NCI-H2196 (cell line): ENCODE results near the gene SYT4.
"Not testable (repeated sequence)": the region's sequence is repeated elsewhere in the genome, so short reads cannot be mapped to it uniquely, and the experiment has no call there.

Experiments
- DNase-seq: peaks from one replicate; lab custom pipeline; 2025; ENCODE audit not compliant: unreplicated experiment; lab: John Stamatoyannopoulos, UW

Gene SYT4, protein sequence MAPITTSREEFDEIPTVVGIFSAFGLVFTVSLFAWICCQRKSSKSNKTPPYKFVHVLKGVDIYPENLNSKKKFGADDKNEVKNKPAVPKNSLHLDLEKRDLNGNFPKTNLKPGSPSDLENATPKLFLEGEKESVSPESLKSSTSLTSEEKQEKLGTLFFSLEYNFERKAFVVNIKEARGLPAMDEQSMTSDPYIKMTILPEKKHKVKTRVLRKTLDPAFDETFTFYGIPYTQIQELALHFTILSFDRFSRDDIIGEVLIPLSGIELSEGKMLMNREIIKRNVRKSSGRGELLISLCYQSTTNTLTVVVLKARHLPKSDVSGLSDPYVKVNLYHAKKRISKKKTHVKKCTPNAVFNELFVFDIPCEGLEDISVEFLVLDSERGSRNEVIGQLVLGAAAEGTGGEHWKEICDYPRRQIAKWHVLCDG

DNA sequence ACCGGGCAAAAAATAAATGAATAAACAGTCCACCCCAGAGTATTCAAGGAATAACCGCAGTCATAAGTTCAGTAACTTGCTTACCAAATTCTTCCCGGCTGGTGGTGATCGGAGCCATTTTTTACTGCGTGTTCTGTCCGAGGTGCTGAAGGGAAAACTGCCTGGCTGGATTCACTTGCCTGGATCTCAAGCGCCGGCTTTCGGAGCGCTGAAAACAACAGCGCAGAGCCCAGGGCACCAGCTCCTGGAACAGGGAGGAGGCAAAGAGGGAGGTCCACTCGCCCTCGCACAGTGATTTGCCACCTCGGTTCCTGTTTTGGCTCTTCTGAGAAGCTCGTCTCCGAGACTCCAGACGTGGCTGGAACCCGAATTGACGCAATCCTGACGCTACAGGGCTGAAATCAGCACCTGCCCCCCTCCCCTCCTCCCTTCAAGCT, at the start of gene SYT4:
Gene SYT4, minus strand, starts transcription at position 327 of the 437 bp plus-strand sequence. Its CDS starts 209 bp downstream, at position 118.
- peak; percentile 83 for DNase-seq

DNA sequence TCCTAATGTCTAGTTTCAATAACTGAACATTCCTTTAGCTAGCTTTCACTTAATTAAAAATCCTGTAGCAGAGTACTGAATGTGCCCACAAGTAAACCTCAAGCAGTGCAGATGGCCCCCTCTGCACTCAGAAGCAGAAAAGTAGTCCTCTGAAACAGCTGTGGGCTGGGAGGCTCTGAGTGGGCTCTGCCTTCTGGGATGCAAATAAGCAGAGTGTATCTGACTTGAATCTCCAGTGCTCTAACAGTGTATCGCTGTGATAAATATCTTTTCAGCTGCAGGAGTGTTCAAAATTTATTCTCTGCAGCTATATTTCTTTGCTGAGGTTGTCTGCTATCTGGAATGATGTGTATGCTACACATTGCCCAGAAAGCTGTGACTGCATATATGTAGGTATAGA, 44.8 kb upstream of the SYT4 start:
- DNase-seq = no peak

DNA sequence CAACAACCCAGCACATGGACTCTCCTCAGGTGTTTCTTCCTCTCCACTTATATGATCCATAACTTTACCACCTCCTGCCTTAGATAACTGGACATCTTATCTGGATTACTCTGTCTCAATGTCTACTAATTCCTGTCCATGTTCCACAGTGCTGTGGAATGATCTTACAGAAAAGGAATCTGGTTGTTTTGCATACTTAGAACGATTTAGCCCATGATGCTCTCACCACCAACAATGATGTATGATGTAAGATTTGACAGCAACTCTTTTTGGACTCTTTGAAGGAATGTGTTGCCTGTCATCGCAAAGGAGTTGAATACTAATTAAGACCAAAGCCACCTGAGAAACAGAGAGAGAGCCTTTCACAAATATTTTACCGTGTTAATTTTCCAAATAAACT, 37.7 kb upstream of the SYT4 start:
- DNase-seq = no peak

DNA sequence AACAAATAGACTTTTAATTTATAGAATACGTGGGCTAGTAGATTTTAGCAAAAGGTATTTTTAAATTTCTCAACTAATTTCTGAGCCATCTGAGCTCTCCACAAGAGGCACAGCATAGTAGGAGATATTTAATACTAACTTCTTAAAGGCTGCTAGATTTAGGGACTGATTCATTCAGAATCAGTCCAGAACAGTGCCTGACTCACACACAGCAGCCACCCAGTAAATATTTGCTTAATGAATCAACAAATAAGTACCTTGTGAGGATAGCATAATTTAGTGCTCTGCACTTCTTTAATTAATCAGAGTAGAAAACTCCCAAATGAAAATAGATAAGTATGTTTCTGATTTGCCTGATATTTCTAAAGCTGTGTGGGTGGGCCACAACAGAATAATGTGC, 35.6 kb upstream of the SYT4 start:
- DNase-seq = no peak

DNA sequence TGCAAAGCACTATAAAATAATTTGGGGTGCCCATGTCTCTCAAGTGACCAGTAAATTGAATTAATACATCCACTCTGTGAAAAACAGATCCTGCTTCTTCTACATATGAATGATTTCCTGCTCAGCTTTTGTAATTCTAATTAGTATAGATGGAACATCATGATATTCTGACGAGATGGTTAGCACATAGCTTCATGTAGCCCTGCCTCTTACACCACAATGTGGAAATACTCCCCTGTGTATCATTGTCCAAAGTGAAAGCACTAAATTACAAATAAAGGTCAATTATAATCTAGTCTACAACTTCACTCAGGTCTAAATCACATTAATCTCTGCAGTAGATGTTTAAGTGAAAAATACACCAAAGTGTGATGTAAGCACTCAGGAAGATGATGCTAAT, 32.9 kb upstream of the SYT4 start:
- DNase-seq = no peak

DNA sequence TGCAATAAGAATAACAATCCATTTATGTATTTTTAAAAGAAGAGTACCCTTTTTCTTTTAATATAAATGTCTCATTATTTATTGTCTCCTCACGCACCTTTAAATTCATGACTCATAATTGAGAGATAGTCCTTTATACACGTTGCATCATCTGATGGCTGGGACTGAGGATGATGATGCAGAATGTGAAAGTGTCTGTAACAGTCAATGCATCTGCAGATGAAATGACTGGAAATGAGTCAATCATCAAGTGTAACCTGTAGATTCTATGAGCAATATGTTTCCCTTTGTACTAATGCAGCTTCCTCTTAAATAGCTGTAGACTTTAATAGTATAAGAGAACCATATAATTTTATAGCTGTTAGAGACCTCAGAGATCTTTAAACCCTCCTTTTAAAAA, 26.1 kb upstream of the SYT4 start:
- DNase-seq = no peak

DNA sequence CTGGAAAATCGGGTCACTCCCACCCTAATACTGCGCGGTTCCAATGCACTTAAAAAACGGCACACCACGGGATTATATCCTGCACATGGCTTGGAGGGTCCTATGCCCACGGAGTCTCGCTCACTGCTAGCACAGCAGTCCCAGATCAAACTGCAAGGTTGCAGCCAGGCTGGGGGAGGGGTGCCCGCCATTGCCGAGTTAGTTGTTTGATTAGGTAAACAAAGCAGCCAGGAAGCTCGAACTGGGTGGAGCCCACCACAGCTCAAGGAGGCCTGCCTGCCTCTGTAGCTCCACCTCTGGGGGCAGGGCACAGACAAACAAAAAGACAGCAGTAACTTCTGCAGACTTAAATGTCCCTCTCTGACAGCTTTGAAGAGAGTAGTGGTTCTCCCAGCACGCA, 8.9 kb upstream of the SYT4 start:
- not testable (repeated sequence) for DNase-seq

DNA sequence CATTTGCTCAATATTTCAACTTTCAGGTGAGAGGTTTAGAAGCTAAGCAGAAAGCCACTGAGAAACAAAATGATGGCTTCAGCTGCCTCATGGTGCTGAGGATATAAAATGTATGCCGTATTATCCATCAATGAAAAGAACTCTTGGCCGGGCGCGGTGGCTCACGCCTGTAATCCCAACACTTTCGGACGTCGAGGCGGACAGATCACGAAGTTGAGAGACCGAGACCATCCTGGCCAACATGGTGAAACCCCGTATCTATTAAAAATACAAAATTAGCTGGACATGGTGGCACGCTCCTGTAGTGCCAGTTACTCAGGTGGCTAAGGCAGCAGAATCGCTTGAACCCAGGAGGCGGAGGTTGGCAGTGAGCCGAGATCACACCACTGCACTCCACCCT, 6.0 kb upstream of the SYT4 start:
- no peak for DNase-seq

DNA sequence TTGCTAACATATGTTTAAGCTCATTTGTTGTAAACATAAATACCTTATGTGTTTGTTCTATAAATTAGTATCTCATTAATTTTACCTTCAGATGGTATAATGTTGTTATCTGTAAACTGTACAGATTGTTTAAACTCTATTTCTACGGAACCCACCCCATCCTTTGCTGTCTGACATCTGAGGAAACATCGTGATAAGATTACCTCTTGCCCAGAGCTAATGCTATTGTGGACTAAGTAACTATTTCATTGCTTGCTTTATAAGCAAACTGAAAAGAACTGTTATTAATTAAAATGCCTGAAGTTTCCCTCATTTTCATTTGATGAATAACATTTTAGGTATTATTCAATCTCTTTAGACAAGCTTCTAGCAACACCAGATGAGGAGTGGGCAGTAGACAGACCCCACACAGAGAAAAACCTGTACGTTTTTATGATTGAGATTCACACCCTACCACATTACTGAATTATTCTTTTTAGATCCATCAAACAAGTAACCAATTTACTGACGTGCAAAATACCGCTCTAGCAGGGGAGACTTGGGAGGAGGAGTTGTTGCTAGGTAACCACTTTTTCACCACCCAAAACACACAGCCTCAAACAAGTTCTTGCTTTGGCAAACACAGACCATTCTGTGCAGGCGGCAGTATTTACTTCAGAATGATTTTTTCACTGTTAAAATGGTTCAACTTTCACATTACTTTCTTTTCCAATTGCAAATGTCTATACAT, 1.9 kb upstream of the SYT4 start:
- DNase-seq = peak; percentile 88

DNA sequence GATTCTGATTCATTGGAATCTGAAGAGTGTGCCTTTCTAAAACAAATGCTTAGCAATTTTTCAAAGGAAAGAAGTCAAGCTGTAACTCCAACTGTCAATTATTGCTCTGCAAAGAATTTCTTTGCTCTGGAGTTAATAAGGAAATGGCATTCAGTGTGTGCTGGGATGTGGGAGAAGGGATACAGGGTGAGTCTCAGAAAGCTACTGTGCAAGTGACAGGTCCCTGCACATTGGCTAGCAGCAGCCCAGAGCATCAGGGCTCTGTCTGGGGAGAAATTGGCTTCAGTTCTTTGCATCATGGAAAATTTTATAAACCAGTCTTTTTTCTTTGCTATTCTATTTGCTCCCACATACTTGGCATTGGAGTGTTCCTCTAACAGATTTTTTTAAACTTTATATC, 1.1 kb upstream of the SYT4 start:
- no peak for DNase-seq

DNA sequence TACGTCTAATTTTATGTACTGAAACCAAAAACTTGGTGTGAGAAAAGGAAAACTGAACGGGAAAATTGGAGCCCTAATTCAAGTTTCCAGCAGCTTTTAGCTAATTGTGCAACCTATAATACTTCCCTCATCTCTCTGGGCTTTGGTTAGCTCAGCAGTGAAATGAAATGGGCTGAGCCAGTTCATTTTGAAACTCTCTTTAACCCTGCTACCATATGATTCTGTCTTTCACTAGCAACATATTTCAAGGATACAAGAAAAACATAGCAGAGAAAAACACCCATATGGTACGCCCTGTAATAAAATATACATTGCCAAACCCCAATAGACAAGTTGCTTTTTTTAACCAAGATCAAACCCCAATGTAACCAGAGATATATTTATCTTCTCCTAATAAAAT, 799 bp downstream of the SYT4 start:
- no peak for DNase-seq

DNA sequence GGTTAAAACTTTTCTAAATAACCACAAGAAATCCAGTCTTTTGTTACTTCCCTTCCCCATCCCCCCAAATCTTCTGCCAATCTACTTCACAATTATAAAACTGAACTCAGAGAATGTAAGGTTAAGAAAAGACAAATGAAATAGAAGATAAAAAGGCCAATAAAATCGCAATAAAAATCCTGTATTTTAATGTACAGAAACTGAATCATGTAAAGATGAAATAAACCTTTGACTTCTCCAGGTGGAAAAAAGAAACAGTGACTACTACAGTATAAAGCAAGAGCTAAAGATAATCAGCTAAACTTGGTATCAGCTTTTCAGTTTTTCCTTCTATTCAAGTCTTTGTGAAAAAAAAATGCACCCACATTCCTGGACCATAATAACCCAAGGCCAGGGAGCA, 1.7 kb downstream of the SYT4 start:
- DNase-seq = no peak

DNA sequence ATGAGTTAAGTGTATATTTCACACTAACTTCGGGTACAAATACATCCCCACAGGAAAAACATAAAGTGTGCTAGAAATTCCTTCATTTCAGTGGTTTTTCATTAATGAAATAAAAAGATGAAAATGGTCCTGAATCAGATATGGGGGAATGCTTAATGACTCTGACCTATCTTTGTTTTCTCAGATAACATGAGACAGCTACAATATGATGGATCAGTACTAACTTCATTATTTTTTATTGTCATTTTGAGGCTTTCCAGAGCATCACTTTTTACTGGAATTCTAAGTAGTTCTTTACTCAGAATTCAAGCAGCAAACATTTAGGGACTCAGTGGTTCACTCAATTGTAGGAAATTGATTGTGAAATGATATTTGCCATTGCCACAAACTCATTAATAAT, 2.8 kb downstream of the SYT4 start:
- no peak for DNase-seq

DNA sequence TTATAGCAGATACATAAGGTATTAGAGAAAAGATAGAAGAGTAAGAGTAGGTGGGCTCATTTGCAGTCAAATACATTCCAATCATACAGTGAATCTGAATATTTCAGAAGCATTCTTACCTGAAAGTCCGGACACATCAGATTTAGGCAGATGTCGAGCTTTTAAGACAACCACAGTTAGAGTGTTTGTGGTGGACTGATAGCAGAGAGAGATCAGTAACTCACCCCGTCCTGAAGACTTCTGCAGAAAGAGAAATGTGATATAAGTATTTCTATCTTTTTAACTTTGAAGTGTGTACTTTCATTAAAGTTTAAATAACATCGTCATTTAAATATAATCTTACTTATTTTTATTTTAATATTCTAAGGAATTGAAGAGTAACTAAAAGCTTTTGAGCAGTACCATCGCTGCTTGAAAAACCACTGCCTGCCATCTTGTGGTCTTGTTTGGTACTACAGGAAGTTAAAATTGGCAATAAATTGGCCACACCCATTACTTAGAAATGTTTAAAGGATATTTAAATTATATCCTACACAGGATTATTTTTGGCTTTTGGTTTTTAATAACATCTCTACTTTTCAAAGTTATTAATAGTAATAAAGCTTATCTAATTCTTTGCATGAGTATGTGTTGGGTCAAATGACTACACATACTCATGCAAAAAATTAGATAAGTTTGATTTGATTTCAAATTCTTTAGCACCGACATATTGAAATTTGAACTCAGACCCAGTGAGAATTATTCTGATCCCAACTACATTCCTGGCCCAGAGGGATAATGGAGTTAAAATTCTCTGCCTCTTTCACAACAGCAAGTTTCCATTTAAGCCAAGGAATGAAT, 5.5 kb downstream of the SYT4 start:
- DNase-seq = peak; percentile 45

DNA sequence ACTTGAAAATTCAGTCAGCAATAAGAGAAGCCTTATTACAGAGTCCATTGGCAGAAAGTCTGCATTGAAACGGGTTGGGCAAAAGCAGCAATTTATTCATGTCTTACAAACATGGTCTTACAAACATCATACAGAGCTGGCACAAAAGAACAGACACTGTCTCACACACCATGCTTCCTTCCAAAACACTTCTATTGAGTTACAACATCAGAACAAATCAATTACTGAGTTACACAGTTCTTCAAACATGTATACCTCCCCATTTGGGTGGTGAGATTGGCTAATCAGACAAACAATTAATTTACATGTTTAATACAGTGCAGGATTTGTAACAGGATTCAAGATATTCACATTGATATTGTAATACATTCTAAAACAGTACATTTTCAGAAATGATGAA, 9.5 kb downstream of the SYT4 start:
- DNase-seq = no peak

DNA sequence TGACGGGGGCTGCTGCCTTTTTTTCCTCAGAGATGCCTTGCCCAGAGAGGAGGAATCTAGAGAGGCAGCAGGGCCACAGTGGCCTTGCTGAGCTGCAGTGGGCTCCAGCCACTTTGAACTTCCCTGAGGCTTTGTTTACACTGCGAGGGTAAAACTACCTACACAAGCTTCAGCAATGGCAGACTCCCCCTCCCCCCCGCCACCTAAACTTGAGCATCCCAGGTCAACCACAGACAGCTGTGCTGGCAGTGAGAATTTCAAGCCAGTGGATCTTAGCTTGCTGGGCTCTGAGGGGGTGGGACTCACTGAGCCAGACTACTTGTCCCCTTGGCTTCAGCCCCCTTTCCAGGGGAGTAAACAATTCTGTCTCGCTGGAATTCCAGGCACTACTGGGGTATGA, 11.8 kb downstream of the SYT4 start:
- DNase-seq = no peak

DNA sequence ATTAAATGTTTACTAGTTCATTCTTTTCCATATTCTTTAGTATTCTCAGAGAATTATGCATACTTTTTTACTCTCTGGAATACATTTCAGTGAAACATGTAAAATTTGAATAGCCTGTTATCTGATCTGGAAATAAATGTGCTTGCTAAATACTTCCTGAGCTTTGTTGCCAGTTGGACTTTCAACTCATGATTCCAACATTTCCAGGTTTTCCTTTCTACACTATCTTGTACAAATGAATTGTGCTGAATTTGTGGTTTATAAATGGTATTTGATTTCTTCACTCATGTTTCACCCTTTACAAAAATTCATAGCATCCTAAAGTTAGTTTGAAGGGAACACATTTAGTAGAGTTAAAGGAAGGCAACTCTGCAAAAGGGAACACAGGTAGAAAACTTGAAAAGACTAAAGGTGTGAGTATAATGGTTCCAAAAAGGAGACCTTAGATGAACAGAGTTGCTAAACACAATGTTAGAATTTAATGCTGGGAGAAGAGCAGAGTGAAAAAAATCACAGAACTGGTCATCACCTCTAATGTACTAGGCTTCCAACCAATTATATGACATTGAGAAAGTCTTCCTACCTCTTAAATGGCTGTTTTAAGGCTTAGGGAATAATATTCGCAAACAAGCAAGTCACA, 28.6 kb downstream of the SYT4 start:
- no peak for DNase-seq

DNA sequence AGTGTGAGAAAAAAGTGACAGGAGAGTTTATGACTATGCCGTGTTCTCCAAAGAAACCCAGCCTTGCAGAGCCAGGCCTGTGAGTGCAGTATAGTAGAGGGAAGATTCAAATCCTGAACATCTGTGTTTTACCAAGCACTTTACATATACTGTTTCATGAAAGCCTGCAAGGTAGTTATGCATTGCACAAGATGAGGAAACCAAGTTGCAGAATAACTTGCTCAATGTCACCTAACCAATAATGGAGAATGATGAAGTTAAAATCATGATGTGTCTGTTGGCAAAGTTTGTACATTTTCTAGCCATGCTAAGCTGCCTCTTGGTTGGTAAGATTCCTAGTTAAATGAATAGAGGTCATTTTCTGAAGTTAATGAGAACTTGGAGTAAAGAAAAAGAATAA, 29.3 kb downstream of the SYT4 start:
- no peak for DNase-seq

DNA sequence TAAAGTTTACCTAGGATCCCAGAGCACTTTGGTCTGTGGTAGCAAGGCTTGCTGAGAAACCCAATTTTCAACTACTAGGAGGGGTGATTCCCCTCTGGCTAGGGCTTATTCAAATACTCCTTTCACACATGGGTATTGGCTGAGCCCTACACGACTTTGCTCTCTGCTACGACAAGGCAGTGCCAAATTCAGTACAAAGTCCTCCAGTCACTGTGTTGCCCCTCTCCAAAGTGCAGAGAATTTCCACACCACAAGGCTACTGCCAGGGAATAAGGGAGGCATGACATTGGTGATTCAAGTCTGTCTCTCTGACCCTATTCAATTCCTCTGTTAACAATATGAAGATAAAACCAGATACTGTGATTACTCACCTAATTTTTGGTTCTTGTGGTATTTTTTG, 38.9 kb downstream of the SYT4 start:
- DNase-seq = no peak

DNA sequence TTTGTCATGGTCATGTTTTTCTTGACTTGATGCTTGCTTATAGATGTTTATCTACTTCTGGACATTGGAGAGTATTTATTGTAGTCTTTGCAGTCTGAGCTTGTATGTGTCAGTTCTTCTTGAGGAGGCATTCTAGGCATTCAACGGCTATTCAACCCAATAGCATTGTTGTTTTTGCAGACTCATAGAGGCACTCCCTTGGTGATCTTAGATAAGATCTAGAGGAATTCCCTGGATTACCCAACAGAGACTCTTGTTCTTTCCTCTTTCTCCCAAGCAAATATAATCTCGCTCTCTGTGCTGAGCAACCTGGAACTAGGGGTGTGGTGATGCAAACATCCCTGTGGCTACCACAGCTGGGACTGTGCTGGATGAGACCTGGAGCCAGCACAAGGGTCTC, 40.4 kb downstream of the SYT4 start:
- no peak for DNase-seq

DNA sequence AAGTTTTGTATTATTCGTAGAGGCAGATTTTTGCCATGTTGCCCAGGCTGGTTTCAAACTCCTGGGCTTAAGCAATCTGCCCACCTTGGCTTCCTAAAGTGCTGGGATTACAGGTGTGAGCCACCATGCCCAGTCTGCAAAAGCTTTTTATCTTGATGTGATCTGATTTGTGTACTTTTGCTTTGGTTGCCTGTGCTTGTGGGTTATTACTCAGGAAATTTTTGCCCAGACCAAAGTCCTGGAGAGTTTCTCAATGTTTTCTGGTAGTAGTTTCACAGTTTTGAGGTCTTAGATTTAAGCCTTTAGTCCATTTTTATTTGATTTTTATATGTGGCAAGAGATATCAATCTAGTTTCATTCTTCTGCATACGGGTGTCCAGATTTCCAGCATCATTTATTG, 42.4 kb downstream of the SYT4 start:
- no peak for DNase-seq
